ENCODE measurements around the gene PLEKHA4.

DNA sequence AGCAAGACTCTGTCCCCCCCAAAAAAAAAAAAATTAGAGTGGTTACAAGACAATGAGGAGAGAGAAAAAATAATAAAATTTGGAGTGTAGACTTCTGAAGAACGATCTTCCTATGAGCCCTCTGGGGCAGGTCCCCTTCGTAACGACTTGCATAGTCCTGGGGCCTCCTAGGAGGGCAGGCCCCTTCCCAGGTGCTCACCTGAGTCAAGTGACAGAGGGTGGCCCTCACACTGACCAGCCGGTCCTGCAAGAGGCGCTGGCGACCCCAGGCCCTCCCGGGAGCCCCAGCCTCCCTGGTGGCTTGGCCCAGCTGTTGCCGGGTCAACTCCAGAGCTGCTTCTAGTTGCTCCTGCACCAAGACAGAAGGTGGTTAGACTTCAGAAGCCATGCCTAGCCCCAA lies 14.9 kb downstream of the PLEKHA4 start:
- TF ChIP-seq, protein P1, sequence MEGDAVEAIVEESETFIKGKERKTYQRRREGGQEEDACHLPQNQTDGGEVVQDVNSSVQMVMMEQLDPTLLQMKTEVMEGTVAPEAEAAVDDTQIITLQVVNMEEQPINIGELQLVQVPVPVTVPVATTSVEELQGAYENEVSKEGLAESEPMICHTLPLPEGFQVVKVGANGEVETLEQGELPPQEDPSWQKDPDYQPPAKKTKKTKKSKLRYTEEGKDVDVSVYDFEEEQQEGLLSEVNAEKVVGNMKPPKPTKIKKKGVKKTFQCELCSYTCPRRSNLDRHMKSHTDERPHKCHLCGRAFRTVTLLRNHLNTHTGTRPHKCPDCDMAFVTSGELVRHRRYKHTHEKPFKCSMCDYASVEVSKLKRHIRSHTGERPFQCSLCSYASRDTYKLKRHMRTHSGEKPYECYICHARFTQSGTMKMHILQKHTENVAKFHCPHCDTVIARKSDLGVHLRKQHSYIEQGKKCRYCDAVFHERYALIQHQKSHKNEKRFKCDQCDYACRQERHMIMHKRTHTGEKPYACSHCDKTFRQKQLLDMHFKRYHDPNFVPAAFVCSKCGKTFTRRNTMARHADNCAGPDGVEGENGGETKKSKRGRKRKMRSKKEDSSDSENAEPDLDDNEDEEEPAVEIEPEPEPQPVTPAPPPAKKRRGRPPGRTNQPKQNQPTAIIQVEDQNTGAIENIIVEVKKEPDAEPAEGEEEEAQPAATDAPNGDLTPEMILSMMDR (IDR thresholded peaks at IDR 0.05; ENCODE audit: insufficient read depth, low read length) = no peak
- TF ChIP-seq GABPA (IDR thresholded peaks at IDR 0.05; ENCODE audit: low read depth) = no peak

All from HL-60 (cell line).